Natural killer cell (primary cell): ENCODE data around the gene ALDH7A1. TPM values are rescaled to one million over a fixed set of nuclear protein-coding genes. Genes with fewer than 3 reads are reported as not detected.

Source experiments
- ATAC-seq, 3 donors: fragments of 150-1000 bp in 2 of 3; fragments of 200-7000 bp in 1 of 3; cut with Tn5 transposase; 1 replicate in 1 of 3; 2 replicates in 2 of 3; pipeline ENCODE4 v1.10.0; 2021; ENCODE audit warnings: mild to moderate bottlenecking in 2 of 3, moderate library complexity in 2 of 3
- DNase-seq, 2 donors: peaks; one replicate each; pipeline versions ENCODE4 v3.0.0 to v3.0.0-alpha.2; 2013 to 2021; ENCODE audit warnings: mixed read lengths in 1 of 2
- H3K27ac ChIP-seq: one replicate; pipeline ENCODE4 v1.5.1; 2013; ENCODE audit warnings: mild to moderate bottlenecking, low read length
- H3K27me3 ChIP-seq: one replicate; pipeline ENCODE4 v1.6.1; 2013; ENCODE audit warnings: low read length; ENCODE audit not compliant: control insufficient read depth, insufficient read depth
- H3K36me3 ChIP-seq: one replicate; pipeline ENCODE4 v1.6.1; 2013; ENCODE audit warnings: low read length; ENCODE audit not compliant: control insufficient read depth, insufficient read depth
- H3K4me1 ChIP-seq: one replicate; pipeline ENCODE4 v1.6.1; 2013; ENCODE audit warnings: low read length; ENCODE audit not compliant: control insufficient read depth, insufficient read depth
- H3K4me3 ChIP-seq: one replicate; pipeline ENCODE4 v1.5.1; 2013; ENCODE audit warnings: low read length
- H3K9me3 ChIP-seq: one replicate; pipeline ENCODE4 v1.6.1; 2013; ENCODE audit warnings: low read length; ENCODE audit not compliant: control insufficient read depth, insufficient read depth
- H3K27ac Mint-ChIP-seq, 2 donors: one replicate each; pipeline ENCODE4 v1.8.0; 2022; ENCODE audit warnings: mild to moderate bottlenecking in 2 of 2, mixed read lengths in 2 of 2, moderate library complexity in 1 of 2
- H3K27me3 Mint-ChIP-seq, 2 donors: one replicate each; pipeline ENCODE4 v1.8.0; 2022; ENCODE audit warnings: low read depth in 2 of 2, mixed read lengths in 2 of 2
- H3K36me3 Mint-ChIP-seq: one replicate; pipeline ENCODE4 v1.8.0; 2022; ENCODE audit warnings: mixed read lengths
- H3K4me1 Mint-ChIP-seq, 2 donors: one replicate each; pipeline ENCODE4 v1.8.0; 2022; ENCODE audit warnings: mixed read lengths in 2 of 2
- H3K4me3 Mint-ChIP-seq: one replicate; pipeline ENCODE4 v1.8.0; 2022; ENCODE audit warnings: mild to moderate bottlenecking, moderate library complexity, mixed read lengths
- H3K9me3 Mint-ChIP-seq, 2 donors: one replicate each; pipeline ENCODE4 v1.8.0; 2022; ENCODE audit warnings: mixed read lengths in 2 of 2
- CTCF ChIP-seq: fragments of 200-600 bp; IDR thresholded peaks from one replicate; pipeline ENCODE4 v1.8.0; 2022; ENCODE audit warnings: antibody characterized with exemption
- WGBS: methylation state at CpG from one replicate; pipeline ENCODE4 v1.1.7; 2013; ENCODE audit warnings: missing lambda C conversion rate; ENCODE audit not compliant: insufficient coverage; 5-methylcytosine and 5-hydroxymethylcytosine counted together
- intact Hi-C: fragments of 100-400 bp; cut with micrococcal nuclease; formaldehyde crosslinking; loops from one replicate; pipeline ENCODE4 v1.14.2; 2022
- total RNA-seq, 4 donors: library from RNA; stranded (reverse); fragments of 120-200 nt in 1 of 4; gene quantifications; one replicate each; pipeline versions ENCODE4 v1.2.3 to v1.2.4, GENCODE V29; 2013 to 2022

The ALDH7A1 gene
- 1 to 10 TPM in 2 of 3 donors, under 1 TPM in 1; 0.66 to 1.3 (median 1.2) TPM for total RNA-seq
- 0.43 TPM for total RNA-seq (2013)

GRCh38 chr5:126594748-126595485 lies at the start of gene ALDH7A1:
Gene ALDH7A1 (minus strand): TSS chr5:126595219. CDS start chr5:126595198, 21 bp downstream.
- Histone ChIP-seq H3K27ac (no peak within 1 kb of the TSS), H3K27me3 (peaks cover 10% of the 10 kb centered on the region), H3K4me3 (peak within 1 kb of the TSS; percentile 42), H3K4me1 (peaks cover 17% of the 10 kb centered on the region), H3K9me3 (no peaks in the 10 kb centered on the region), H3K36me3 (no peaks in the 10 kb centered on the region)
- intact Hi-C loops, result no loop called here
- Mint-ChIP-seq H3K4me1 (peaks cover 16 to 17% of the 10 kb centered on the region in 2 donors), H3K36me3 (no peaks in the 10 kb centered on the region), H3K4me3 (peak within 1 kb of the TSS; percentile 87), H3K27ac (peak within 1 kb of the TSS in 1 of 2 donors; percentile 44), H3K9me3 (no peaks in the 10 kb centered on the region), H3K27me3 (peaks cover 17 to 27% of the 10 kb centered on the region in 2 donors)
- ATAC-seq (peak; percentile 59 to 74 (median 70)), DNase-seq (peak in 1 of 2 donors; percentile 54)
- no peak for TF ChIP-seq CTCF
- WGBS, result under 1% methylated on average over 44 of the region's 44 CpGs

- ATAC-seq (no peak), DNase-seq (no peak)
- Histone ChIP-seq H3K9me3 (no peaks in the 10 kb centered on the region), H3K36me3 (no peaks in the 10 kb centered on the region), H3K4me3 (no peak overlapping the region), H3K27me3 (no peaks in the 10 kb centered on the region), H3K27ac (no peak overlapping the region), H3K4me1 (no peaks in the 10 kb centered on the region)
- 85% methylated on average over 5 of the region's 5 CpGs for WGBS
- H3K27me3 Mint-ChIP-seq, result peaks cover 3 to 6% of the 10 kb centered on the region in 2 donors
- H3K4me3 Mint-ChIP-seq, result no peak overlapping the region
- TF ChIP-seq CTCF, result no peak
- H3K4me1 Mint-ChIP-seq, result no peaks in the 10 kb centered on the region
- peaks cover 4% of the 10 kb centered on the region in 2 donors for H3K9me3 Mint-ChIP-seq
- no peaks in the 10 kb centered on the region for H3K36me3 Mint-ChIP-seq
- intact Hi-C loops, result no loop called here
- H3K27ac Mint-ChIP-seq, result no peak overlapping the region
Observed at GRCh38 chr5:126641387-126641786, 46.4 kb upstream of the ALDH7A1 start.

GRCh38 chr5:126640866-126641265 lies 45.8 kb upstream of the ALDH7A1 start:
- WGBS, result 100% methylated on average over 1 of the region's 1 CpG
- no peaks in the 10 kb centered on the region for H3K36me3 ChIP-seq
- no peak overlapping the region for H3K4me3 ChIP-seq
- no peak for TF ChIP-seq CTCF
- intact Hi-C loops, result no loop called here
- H3K4me1 ChIP-seq, result no peaks in the 10 kb centered on the region
- H3K9me3 ChIP-seq, result no peaks in the 10 kb centered on the region
- no peaks in the 10 kb centered on the region for H3K4me1 Mint-ChIP-seq
- H3K27me3 Mint-ChIP-seq, result peaks cover 3 to 6% of the 10 kb centered on the region in 2 donors
- peaks cover 4% of the 10 kb centered on the region in 2 donors for H3K9me3 Mint-ChIP-seq
- no peak overlapping the region for H3K27ac ChIP-seq
- H3K27ac Mint-ChIP-seq, result no peak overlapping the region
- H3K36me3 Mint-ChIP-seq, result no peaks in the 10 kb centered on the region
- no peaks in the 10 kb centered on the region for H3K27me3 ChIP-seq
- ATAC-seq (no peak), DNase-seq (no peak)
- no peak overlapping the region for H3K4me3 Mint-ChIP-seq
